SK-N-SH (cell line): ENCODE data around the gene RHBDF2. TPM values are rescaled to one million over a fixed set of nuclear protein-coding genes. Genes with fewer than 3 reads are reported as not detected.

Source experiments
- CTCF ChIA-PET: fragments of 300-600, 350-600 bp; formaldehyde crosslinking; extraction: SDS; loops from one replicate; lab custom pipeline; 2021; lab: Yijun Ruan, JAX
- POLR2A ChIA-PET: fragments of 350-600 bp; sonication (Branson Sonifier 250); formaldehyde crosslinking; extraction: SDS; loops from one replicate; lab custom pipeline; 2020; ENCODE audit warnings: antibody characterized with exemption, inconsistent platforms; lab: Yijun Ruan, JAX
- DNase-seq: peaks from one replicate; pipeline ENCODE4 v3.0.0; 2012
- H2AFZ ChIP-seq: fragments of 200-600 bp; sonication (generic); 2 replicates; pipeline ENCODE4 v1.8.1; 2016; ENCODE audit warnings: antibody characterized with exemption, mild to moderate bottlenecking, low read depth
- H3F3A ChIP-seq: fragments of 200-600 bp; sonication (generic); replicated peaks from 2 replicates; pipeline ENCODE3; 2016; ENCODE audit warnings: antibody characterized with exemption, mild to moderate bottlenecking; ENCODE audit not compliant: insufficient read depth
- H3K27ac ChIP-seq, 2 experiments: fragments of 200-500 bp in 1 of 2; fragments of 200-600 bp in 1 of 2; sonication (Bioruptor generic) in 1 of 2; sonication (generic), shearing (Covaris generic) in 1 of 2; 2 replicates each; pipeline versions ENCODE4 v1.5.1 to v1.6.1; 2014 to 2016; ENCODE audit warnings: low read depth in 2 of 2, inconsistent platforms in 1 of 2, low read length in 1 of 2, mild to moderate bottlenecking in 1 of 2, mixed read lengths in 1 of 2
- H3K27me3 ChIP-seq: fragments of 200-600 bp; sonication (generic), shearing (Covaris generic); 2 replicates; pipeline ENCODE4 v1.6.1; 2016; ENCODE audit warnings: mixed run types; ENCODE audit not compliant: insufficient read depth
- H3K36me3 ChIP-seq, 2 experiments: fragments of 200-500 bp in 1 of 2; fragments of 200-600 bp in 1 of 2; sonication (Bioruptor generic) in 1 of 2; sonication (generic) in 1 of 2; replicated peaks in 1 of 2; 2 replicates each; pipeline versions ENCODE3 to v1.5.1; 2014 to 2016; ENCODE audit warnings: low read length in 1 of 2, mild to moderate bottlenecking in 1 of 2; ENCODE audit not compliant: insufficient read depth in 2 of 2, control insufficient read depth in 1 of 2
- H3K4me1 ChIP-seq, 2 experiments: fragments of 200-500 bp in 1 of 2; fragments of 200-600 bp in 1 of 2; sonication (Bioruptor generic) in 1 of 2; sonication (generic), shearing (Covaris generic) in 1 of 2; 2 replicates each; pipeline versions ENCODE4 v1.5.1 to v1.6.1; 2014 to 2016; ENCODE audit warnings: low read depth in 1 of 2, low read length in 1 of 2, mixed run types in 1 of 2; ENCODE audit not compliant: insufficient read depth in 2 of 2, control insufficient read depth in 1 of 2
- H3K4me2 ChIP-seq: fragments of 200-600 bp; sonication (generic), shearing (Covaris generic); 2 replicates; pipeline ENCODE4 v1.6.1; 2017; ENCODE audit warnings: mixed run types
- H3K4me3 ChIP-seq, 2 experiments: fragments of 200-500 bp in 1 of 2; fragments of 200-600 bp in 1 of 2; sonication (Bioruptor generic) in 1 of 2; sonication (generic), shearing (Covaris generic) in 1 of 2; 2 replicates each; pipeline versions ENCODE4 v1.5.1 to v1.8.1; 2014 to 2016; ENCODE audit warnings: low read depth in 2 of 2, inconsistent platforms in 1 of 2, low read length in 1 of 2, mild to moderate bottlenecking in 1 of 2, mixed read lengths in 1 of 2, moderate library complexity in 1 of 2
- H3K79me2 ChIP-seq: fragments of 200-600 bp; sonication (generic); 2 replicates; pipeline ENCODE4 v1.8.1; 2017; ENCODE audit warnings: mild to moderate bottlenecking; ENCODE audit not compliant: insufficient read depth
- H3K9ac ChIP-seq: fragments of 200-600 bp; sonication (generic); 2 replicates; pipeline ENCODE4 v1.6.1; 2017; ENCODE audit warnings: mixed run types
- H3K9me2 ChIP-seq: fragments of 200-600 bp; sonication (generic); 2 replicates; pipeline ENCODE4 v1.6.1; 2017; ENCODE audit warnings: mixed run types
- H3K9me3 ChIP-seq: fragments of 200-600 bp; sonication (generic); 2 replicates; pipeline ENCODE4 v1.6.1; 2017; ENCODE audit warnings: mixed run types, mild to moderate bottlenecking, moderate library complexity
- H4K20me1 ChIP-seq: fragments of 200-600 bp; sonication (generic); 2 replicates; pipeline ENCODE4 v1.6.1; 2017; ENCODE audit warnings: mild to moderate bottlenecking, mixed run types; ENCODE audit not compliant: insufficient read depth
- ELF1 ChIP-seq: IDR thresholded peaks from 2 replicates; pipeline ENCODE4 v1.4.0; 2012
- EP300 ChIP-seq, 2 experiments: IDR thresholded peaks; 2 replicates each; pipeline versions ENCODE4 v1.4.0 to v1.6.1; 2012; ENCODE audit warnings: borderline replicate concordance in 1 of 2, low read depth in 1 of 2, low read length in 1 of 2
- EZH2phosphoT487 ChIP-seq: fragments of 200-600 bp; sonication (generic); IDR thresholded peaks from 2 replicates; pipeline ENCODE4 v1.6.1; 2017; ENCODE audit warnings: low read depth, mixed run types, mild to moderate bottlenecking, antibody characterized with exemption, moderate library complexity, borderline replicate concordance
- FOSL2 ChIP-seq: IDR thresholded peaks from 2 replicates; pipeline ENCODE4 v1.4.0; 2012; ENCODE audit warnings: low read depth, mild to moderate bottlenecking, moderate library complexity, borderline replicate concordance
- FOXM1 ChIP-seq: IDR thresholded peaks from 2 replicates; pipeline ENCODE4 v1.4.0; 2012; ENCODE audit warnings: low read depth, mild to moderate bottlenecking
- GATA2 ChIP-seq: sonication (generic); formaldehyde crosslinking; IDR thresholded peaks from 2 replicates; pipeline ENCODE4 v1.5.0; 2020; ENCODE audit warnings: mild to moderate bottlenecking, missing genetic modification reagents
- JUND ChIP-seq: IDR thresholded peaks from 2 replicates; pipeline ENCODE4 v1.4.0; 2012
- MEF2A ChIP-seq: IDR thresholded peaks from 2 replicates; pipeline ENCODE4 v1.4.0; 2012; ENCODE audit warnings: low read depth, borderline replicate concordance
- MXI1 ChIP-seq: IDR thresholded peaks from 2 replicates; pipeline ENCODE4 v1.6.1; 2012; ENCODE audit warnings: mild to moderate bottlenecking, low read depth, low read length, improper control_type of control experiment
- NFIC ChIP-seq: IDR thresholded peaks from 2 replicates; pipeline ENCODE4 v1.4.0; 2012; ENCODE audit warnings: borderline replicate concordance
- NRF1 ChIP-seq: IDR thresholded peaks from 2 replicates; pipeline ENCODE4 v1.6.1; 2012; ENCODE audit warnings: low read depth, mild to moderate bottlenecking, low read length
- PBX3 ChIP-seq: IDR thresholded peaks from 2 replicates; pipeline ENCODE4; 2012
- POLR2AphosphoS5 ChIP-seq: IDR thresholded peaks from 2 replicates; pipeline ENCODE4 v1.6.1; 2012; ENCODE audit warnings: low read depth, low read length
- RCOR1 ChIP-seq: fragments of 150-350 bp; IDR thresholded peaks from 2 replicates; pipeline ENCODE4 v1.6.1; 2017; ENCODE audit warnings: antibody characterized with exemption, low read length
- RFX5 ChIP-seq: IDR thresholded peaks from 2 replicates; pipeline ENCODE4 v1.6.1; 2012; ENCODE audit warnings: mild to moderate bottlenecking, improper control_type of control experiment, low read length
- SIN3A ChIP-seq: IDR thresholded peaks from 2 replicates; pipeline ENCODE4 v1.6.1; 2012; ENCODE audit warnings: low read depth, mild to moderate bottlenecking, low read length, moderate library complexity, borderline replicate concordance
- TAF1 ChIP-seq: IDR thresholded peaks from 2 replicates; pipeline ENCODE4 v1.6.1; 2012; ENCODE audit warnings: low read depth, mild to moderate bottlenecking, low read length, moderate library complexity, borderline replicate concordance
- TCF12 ChIP-seq: IDR thresholded peaks from 2 replicates; pipeline ENCODE4 v1.4.0; 2012
- USF1 ChIP-seq: IDR thresholded peaks from 2 replicates; pipeline ENCODE4 v1.4.0; 2012; ENCODE audit warnings: low read depth, borderline replicate concordance
- WGBS: methylation state at CpG from one replicate; pipeline ENCODE4 v1.1.6; 2017; ENCODE audit warnings: low lambda C conversion rate; 5-methylcytosine and 5-hydroxymethylcytosine counted together
- polyA plus RNA-seq, 3 experiments: library from polyadenylated mRNA; depleted of rRNA; stranded (reverse); fragments of >200 nt; gene quantifications; 2 replicates each; pipeline ENCODE4 v1.2.3, GENCODE V29; 2012
- TF ChIP-seq, protein P1 (sequence below): IDR thresholded peaks from 2 replicates; pipeline ENCODE4 v1.4.0; 2012; ENCODE audit warnings: low read depth
- TF ChIP-seq, protein P2 (sequence below): fragments of 150-350 bp; IDR thresholded peaks from 2 replicates; pipeline ENCODE4 v1.6.1; 2017; ENCODE audit warnings: antibody characterized with exemption, low read length, low read depth, borderline replicate concordance
- TF ChIP-seq, protein P3 (sequence below): IDR thresholded peaks from 2 replicates; pipeline ENCODE4 v1.4.0; 2012; ENCODE audit warnings: low read depth, borderline replicate concordance
- TF ChIP-seq, protein P4 (sequence below): fragments of 200-600 bp; sonication (generic); IDR thresholded peaks from 2 replicates; pipeline ENCODE4 v1.6.1; 2017; ENCODE audit warnings: antibody characterized with exemption, mild to moderate bottlenecking, moderate library complexity
- TF ChIP-seq, protein P5 (sequence below): fragments of 150-350 bp; IDR thresholded peaks from 2 replicates; pipeline ENCODE4 v1.6.1; 2016; ENCODE audit warnings: mild to moderate bottlenecking, low read depth, low read length

RHBDF2 gene
- polyA plus RNA-seq, 1 of the 3 experiments (the other 2 are of a cell fraction), result 16.1 TPM

DNA sequence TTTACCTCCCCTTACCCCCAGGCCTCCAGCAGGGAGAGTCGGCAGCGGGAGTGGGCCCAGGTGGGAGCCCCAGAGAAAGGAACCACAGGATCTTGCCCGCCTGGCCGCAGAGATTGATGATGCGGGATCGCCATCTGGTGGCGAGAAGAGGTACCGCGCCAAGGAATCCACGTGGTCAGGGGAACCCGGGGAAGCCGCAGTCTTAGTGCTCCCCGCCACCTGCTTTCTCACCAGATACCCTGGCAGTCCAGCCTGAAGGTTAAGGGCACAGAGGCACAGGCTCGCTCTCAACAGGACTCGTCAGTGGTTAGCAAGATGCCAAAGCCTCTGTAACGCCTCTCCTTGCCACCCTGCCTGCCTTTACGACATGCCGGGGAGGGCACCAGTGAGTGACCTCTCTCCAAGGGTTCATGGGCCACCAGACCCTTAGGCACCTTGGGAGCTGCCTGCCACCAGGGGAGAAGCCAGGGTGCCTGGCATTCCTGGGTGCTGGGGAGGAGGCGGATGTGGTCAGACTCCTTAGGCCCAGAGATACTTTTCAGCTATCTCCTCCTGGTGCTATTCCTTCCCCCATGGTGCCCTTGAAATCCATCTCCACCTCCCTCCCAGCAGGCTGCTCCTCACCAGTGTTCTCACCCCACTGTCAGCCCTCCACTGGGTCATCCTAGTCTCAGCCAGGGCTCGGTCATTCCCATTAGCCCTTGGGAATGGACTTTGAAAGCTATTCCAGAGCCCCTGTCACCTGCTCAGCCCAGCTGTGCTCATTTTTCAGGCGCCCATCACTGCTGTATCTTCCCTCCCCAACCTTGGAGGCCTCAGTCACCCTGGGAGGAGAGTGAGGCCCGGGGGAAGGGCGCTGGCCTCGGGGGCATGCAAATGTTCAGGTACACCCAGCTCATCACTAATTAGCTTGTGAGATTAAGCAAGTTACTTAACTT lies 5.5 kb upstream of the RHBDF2 start:
- Histone ChIP-seq H3K4me2 (no peak overlapping the region), H2AFZ (no peak overlapping the region), H3K4me1 (peaks cover 0 to 14% of the 10 kb centered on the region in 2 experiments; a peak in 1 of 4 replicates), H3K4me3 (no peak overlapping the region; a peak in 1 of 4 replicates), H3K9me2 (no peaks in the 10 kb centered on the region), H3K27ac (no peak overlapping the region), H3K9ac (no peak overlapping the region), H4K20me1 (no peaks in the 10 kb centered on the region), H3K9me3 (no peaks in the 10 kb centered on the region), H3K36me3 (no peaks in the 10 kb centered on the region), H3K27me3 (peaks cover 9% of the 10 kb centered on the region), H3K79me2 (no peaks in the 10 kb centered on the region), H3F3A (peaks cover 6% of the 10 kb centered on the region)
- ChIA-PET CTCF (interaction anchor here (0.5 to 52.1 kb wide), 38 partner anchors 14 to 385 kb away, joined by 3 to 1687 read pairs (median 5); partner anchors contain the start of genes AANAT, CYGB, PRCD and RHBDF2), POLR2A (interaction anchor here (1.1 kb wide), 1 partner anchor 16 kb away, joined by 3 read pairs; no protein-coding TSS in a partner anchor)
- peak; percentile 95 for DNase-seq
- WGBS, result 18% methylated on average over 19 of the region's 24 CpGs
- TF ChIP-seq RFX5 (no peak), SIN3A (no peak), POLR2AphosphoS5 (no peak), TCF12 (no peak), MXI1 (peak; percentile 97), NRF1 (peak; percentile 40; the same call in 1 of the 2 replicates), FOSL2 (no peak), RCOR1 (peak; percentile 63; the same call in 1 of the 2 replicates), EZH2phosphoT487 (no peak), JUND (no peak), EP300 (IDR thresholded peaks at IDR 0.05; ENCODE audit: borderline replicate concordance in 1 of 2, low read depth in 1 of 2, low read length in 1 of 2) (no peak), GATA2 (CRISPR knock-in tag) (no peak), MEF2A (no peak), NFIC (no peak), FOXM1 (no peak), PBX3 (no peak), TAF1 (no peak), USF1 (peak; percentile 72; the same call in 1 of the 2 replicates), ELF1 (no peak)
- TF ChIP-seq, protein P1, sequence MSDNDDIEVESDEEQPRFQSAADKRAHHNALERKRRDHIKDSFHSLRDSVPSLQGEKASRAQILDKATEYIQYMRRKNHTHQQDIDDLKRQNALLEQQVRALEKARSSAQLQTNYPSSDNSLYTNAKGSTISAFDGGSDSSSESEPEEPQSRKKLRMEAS, result peak; percentile 98
- TF ChIP-seq, protein P2, sequence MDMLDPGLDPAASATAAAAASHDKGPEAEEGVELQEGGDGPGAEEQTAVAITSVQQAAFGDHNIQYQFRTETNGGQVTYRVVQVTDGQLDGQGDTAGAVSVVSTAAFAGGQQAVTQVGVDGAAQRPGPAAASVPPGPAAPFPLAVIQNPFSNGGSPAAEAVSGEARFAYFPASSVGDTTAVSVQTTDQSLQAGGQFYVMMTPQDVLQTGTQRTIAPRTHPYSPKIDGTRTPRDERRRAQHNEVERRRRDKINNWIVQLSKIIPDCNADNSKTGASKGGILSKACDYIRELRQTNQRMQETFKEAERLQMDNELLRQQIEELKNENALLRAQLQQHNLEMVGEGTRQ, result peak; percentile 20; the same call in 1 of the 2 replicates
- TF ChIP-seq, protein P3, sequence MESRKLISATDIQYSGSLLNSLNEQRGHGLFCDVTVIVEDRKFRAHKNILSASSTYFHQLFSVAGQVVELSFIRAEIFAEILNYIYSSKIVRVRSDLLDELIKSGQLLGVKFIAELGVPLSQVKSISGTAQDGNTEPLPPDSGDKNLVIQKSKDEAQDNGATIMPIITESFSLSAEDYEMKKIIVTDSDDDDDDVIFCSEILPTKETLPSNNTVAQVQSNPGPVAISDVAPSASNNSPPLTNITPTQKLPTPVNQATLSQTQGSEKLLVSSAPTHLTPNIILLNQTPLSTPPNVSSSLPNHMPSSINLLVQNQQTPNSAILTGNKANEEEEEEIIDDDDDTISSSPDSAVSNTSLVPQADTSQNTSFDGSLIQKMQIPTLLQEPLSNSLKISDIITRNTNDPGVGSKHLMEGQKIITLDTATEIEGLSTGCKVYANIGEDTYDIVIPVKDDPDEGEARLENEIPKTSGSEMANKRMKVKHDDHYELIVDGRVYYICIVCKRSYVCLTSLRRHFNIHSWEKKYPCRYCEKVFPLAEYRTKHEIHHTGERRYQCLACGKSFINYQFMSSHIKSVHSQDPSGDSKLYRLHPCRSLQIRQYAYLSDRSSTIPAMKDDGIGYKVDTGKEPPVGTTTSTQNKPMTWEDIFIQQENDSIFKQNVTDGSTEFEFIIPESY, result no peak
- TF ChIP-seq, protein P4, sequence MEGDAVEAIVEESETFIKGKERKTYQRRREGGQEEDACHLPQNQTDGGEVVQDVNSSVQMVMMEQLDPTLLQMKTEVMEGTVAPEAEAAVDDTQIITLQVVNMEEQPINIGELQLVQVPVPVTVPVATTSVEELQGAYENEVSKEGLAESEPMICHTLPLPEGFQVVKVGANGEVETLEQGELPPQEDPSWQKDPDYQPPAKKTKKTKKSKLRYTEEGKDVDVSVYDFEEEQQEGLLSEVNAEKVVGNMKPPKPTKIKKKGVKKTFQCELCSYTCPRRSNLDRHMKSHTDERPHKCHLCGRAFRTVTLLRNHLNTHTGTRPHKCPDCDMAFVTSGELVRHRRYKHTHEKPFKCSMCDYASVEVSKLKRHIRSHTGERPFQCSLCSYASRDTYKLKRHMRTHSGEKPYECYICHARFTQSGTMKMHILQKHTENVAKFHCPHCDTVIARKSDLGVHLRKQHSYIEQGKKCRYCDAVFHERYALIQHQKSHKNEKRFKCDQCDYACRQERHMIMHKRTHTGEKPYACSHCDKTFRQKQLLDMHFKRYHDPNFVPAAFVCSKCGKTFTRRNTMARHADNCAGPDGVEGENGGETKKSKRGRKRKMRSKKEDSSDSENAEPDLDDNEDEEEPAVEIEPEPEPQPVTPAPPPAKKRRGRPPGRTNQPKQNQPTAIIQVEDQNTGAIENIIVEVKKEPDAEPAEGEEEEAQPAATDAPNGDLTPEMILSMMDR, result peak; percentile 96
- TF ChIP-seq, protein P5, sequence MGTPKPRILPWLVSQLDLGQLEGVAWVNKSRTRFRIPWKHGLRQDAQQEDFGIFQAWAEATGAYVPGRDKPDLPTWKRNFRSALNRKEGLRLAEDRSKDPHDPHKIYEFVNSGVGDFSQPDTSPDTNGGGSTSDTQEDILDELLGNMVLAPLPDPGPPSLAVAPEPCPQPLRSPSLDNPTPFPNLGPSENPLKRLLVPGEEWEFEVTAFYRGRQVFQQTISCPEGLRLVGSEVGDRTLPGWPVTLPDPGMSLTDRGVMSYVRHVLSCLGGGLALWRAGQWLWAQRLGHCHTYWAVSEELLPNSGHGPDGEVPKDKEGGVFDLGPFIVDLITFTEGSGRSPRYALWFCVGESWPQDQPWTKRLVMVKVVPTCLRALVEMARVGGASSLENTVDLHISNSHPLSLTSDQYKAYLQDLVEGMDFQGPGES, result no peak
